Stimulated activated CD4-positive, alpha-beta T cell treated with anti-CD3 and anti-CD28 coated beads, Interleukin-1b, Interleukin-23, amount 100 ng/mL, for 24 hours (primary cell): ENCODE measurements around the gene HSD17B10.
A peak's percentile ranks its signal among the peaks of the same experiment; 100 is the strongest.
"Not testable (repeated sequence)": the region's sequence is repeated elsewhere in the genome, so short reads cannot be mapped to it uniquely, and the experiment has no call there.

Source experiments
- DNase-seq, 4 experiments: peaks; one replicate each; pipeline ENCODE4 v3.0.0-alpha.2; 2020; ENCODE audit warnings: low read depth in 4 of 4, low spot score in 1 of 4

Gene HSD17B10

GRCh38 chrX:53433651-53434639, at the start of gene HSD17B10:
Gene HSD17B10, minus strand, starts transcription at chrX:53434370. Its CDS starts 25 bp downstream, at chrX:53434345.
- peak; percentile 61 to 86 (median 73) for DNase-seq

DNA sequence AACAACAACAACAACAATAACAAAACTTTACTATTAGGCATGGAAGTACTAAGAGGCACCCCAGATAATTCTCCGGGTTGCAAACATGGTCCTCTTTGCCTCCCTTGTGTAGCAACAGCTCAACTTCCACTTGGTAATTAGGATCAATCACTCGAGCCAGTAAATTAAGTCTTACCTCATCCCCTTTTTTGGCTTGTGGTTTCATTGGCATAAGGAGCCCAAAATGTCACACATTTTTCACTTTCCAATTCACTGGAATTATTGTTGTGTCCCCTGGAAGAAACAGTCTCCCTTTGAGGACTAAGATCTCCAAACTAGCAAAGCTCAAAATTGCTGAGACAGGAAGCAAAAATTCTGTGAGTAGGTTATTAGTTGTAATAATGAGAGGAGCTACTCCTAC, 49.2 kb upstream of the HSD17B10 start:
- no peak for DNase-seq

GRCh38 chrX:53481816-53482465, 47.8 kb upstream of the HSD17B10 start:
- peak in 2 of 4 experiments; percentile 10 to 21 for DNase-seq

GRCh38 chrX:53481093-53481492, 46.9 kb upstream of the HSD17B10 start:
- no peak for DNase-seq

- DNase-seq: no peak
These were observed 45.1 kb upstream of the HSD17B10 start for GRCh38 chrX:53479301-53479700.

- DNase-seq: no peak
These were observed 42.2 kb upstream of the HSD17B10 start for GRCh38 chrX:53476371-53476770.

DNA sequence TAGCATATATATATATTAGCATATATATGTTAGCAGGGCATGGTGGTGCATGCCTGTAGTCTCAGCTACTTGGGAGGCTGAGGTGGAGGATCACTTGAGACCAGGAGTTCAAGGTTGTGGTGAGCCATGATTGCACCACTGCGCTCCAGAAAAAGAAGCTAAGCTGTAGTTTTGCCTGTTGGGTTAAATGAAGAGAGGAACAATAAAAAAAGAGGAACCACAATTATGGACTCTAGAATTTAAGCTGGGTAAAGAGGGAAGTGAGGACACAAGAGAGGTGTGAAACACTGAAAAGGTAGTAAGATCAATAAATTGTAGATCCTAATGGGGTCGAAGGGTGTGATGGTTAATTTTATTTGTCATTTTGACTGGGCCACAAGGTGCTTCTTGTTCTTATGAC, 40.5 kb upstream of the HSD17B10 start:
- no peak for DNase-seq

- DNase-seq: no peak
These were observed 37.2 kb upstream of the HSD17B10 start for GRCh38 chrX:53471346-53471745.

DNA sequence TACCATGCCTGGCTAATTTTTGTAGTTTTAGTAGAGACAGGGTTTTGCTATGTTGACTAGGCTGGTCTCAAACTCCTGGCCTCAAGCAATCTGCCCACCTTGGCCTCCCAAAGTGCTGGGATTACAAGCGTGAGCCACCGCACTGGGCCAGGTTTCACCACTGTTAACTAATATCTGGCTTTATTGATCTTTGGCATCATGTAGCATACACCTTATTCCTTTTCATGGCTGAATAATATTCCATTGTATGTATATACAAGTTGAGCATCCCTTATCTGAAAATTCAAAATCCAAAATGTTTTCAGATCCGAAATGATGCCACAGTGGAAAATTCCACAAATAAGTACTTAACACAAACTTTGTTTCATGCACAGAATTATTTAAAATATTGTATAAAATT, 34.5 kb upstream of the HSD17B10 start:
- not testable (repeated sequence) for DNase-seq

DNA sequence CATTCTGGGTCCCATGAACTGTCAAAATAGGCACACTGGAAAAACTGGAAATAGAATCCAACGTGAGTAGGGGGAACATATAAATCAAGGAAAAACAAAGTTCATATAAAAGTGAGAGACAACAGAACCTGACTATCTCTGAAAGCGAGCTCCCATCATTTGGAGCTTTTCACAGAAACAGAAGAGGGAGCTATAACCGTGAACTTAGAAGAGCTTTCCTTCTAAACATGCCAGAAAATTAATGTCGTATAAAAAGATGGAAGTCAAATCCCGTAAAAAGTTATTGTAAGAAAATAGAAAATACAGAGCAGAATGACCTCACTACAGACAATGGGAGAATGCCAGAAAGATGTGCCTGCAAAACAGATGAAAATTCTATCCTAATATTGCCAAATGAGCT, 23.9 kb upstream of the HSD17B10 start:
- DNase-seq: no peak

- no peak for DNase-seq
These were observed 22.1 kb upstream of the HSD17B10 start for GRCh38 chrX:53456254-53456653.

- no peak for DNase-seq
These were observed 18.6 kb upstream of the HSD17B10 start for GRCh38 chrX:53452812-53453211.

- DNase-seq: no peak
These were observed 15.5 kb upstream of the HSD17B10 start for GRCh38 chrX:53449632-53450031.

DNA sequence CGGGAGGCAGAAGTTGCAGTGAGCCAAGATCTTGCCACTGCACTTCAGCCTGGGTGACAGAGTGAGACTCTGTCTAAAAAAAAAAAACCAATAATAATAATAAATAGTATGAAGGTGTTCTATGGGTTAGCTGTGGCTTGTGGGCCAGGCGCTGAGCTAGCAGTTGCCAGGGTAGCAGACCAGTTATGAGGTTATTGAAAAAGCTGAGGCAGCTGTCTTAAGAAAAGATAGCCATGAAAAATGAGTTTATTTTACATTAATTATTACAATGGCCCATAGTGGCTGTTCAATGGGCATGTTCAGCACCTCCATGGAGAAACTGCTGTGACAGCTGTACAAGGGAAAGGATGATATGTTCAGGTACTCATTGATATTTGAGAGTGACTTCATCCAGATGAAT, 13.3 kb upstream of the HSD17B10 start:
- DNase-seq: no peak

DNA sequence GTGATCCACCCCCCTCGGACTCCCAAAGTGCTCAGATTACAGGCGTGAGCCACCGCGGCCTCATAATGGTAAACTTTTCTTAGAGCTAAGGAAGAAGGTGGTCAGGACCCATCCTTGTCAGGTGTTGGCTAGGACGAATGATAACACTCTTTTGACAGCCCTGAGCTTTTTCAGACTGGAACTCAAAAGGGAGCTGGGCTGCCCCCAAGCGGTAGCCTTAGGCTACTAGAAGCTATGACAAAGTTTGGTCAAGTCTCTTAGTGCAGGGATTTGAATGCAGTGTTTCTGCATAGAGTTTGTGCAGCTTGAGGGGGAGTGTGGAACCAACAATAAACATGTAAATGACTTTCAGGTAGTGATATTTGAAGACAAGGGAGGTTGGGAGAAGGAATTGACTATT, 11.8 kb upstream of the HSD17B10 start:
- DNase-seq: peak in 1 of 4 experiments; percentile 13

DNA sequence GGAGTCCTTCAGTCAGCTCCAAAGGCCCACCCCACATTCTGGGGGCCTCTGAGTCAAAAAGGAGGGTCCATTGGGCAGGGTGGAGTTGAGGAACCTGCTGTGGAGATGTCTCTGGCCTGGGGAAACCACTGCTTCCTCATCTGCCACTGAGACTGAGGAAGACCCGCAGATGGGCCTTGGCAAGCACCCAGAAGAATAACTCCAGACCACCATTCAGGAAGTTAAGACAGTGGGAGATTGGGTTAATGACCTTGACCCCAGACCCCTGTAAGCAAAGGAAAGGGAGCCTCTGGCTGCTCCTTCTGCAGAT, 8.1 kb upstream of the HSD17B10 start:
- no peak for DNase-seq

DNA sequence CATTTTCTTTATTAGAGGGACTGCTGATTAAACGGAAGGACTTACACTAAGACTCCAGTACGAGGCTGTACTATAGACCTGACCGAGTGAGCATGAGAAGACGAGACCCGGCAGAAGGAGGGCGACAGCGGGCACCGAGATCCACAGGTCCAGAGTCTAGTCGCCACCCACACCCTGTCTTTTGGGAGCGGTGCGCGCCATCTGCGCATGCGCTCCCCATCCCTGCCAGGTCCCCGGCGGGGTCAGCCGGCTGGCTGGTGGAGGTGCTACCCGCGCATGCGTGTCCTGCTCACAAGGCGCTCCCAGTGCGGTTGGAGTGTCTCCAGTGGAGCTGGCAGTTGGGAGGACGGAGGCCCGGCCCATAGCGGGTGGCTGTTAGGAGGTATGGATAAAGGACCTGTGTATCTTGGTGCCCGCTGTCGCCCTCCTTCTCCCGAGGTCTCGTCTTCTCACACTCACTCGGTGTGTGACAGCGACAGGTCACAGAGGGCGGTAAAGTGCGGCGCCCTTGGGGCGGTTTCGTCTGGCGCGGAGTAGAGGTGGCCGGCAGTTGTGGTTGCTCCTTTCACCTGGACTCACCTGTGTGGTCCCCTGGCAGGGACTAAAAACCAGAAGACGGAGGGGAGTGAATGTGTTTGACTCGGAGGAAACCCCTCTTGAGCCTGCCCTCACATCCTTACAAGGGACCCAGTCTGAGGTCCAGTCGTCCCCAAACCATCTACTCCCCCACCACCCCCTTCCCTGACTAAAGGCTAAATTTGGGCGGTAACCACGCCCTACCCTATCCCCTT, 7.6 kb upstream of the HSD17B10 start:
- peak; percentile 38 to 69 (median 52) for DNase-seq

DNA sequence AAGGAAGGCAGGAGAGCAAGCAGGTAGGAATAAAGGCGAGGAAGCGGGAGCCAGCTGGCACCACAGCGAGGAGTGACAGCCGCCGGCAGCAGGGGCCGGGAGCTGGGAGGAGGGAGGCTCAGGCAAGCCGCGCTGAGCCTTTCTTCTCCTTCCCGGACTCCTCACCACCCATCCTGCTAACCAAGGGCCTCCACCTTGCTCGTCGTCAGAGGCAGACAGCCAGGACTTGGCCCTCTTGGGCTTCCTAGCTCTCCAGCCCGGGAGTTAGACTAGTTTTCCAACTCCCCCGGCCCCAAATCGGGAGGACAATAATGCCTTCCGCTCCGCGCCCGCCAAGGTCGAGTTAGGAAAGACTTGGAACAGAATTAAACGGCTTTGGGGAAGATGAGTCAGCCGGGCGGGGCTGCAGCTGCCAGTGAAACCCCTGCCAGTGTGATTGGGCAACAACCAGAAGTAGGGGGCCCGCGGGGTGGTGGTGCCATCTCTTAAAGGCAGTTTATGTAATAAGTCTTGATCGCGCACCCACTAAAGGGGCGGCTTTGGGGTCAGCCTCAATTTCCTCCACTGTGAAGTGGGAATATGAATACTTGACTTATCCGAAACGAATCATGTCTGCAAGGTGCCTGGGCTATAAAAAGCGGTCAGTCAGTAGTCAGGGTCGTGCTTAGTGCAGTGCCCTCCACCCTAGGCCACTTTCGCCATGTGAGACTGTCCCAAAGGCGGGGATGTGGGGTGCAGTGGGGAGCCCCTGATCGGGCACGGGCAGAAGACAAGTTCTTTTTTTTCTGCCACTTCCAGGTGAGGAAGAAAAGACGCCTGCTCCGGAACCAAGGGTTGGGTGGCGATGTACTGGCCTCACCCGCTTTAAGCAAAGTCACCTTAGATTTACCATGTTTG, 6.7 kb upstream of the HSD17B10 start:
- DNase-seq: peak in 1 of 4 experiments; percentile 14

- DNase-seq: no peak
These were observed 5.9 kb upstream of the HSD17B10 start for GRCh38 chrX:53440101-53440500.

- no peak for DNase-seq
These were observed 4.7 kb upstream of the HSD17B10 start for GRCh38 chrX:53438832-53439230.
